Lower leg skin (tissue), 4 donors: Measurements from ENCODE around the gene MUC6. TPM values are rescaled to one million over a fixed set of nuclear protein-coding genes. Genes with fewer than 3 reads are reported as not detected.

ENCODE experiments used
- DNase-seq, 2 donors: peaks; one replicate each; pipeline ENCODE4 v3.0.0-alpha.2; 2019; ENCODE audit warnings: low spot score in 2 of 2
- H3K4me3 ChIP-seq: fragments of 200-600 bp; sonication (generic); 2 replicates; pipeline ENCODE4 v1.5.1; 2017; ENCODE audit warnings: mild to moderate bottlenecking, low read depth; ENCODE audit not compliant: poor library complexity, severe bottlenecking
- POLR2A ChIP-seq, 2 donors: fragments of 450-650 bp; IDR thresholded peaks; one replicate each; pipeline ENCODE4 v1.6.1; 2016 to 2017; ENCODE audit warnings: antibody characterized with exemption in 2 of 2, mild to moderate bottlenecking in 1 of 2, moderate library complexity in 1 of 2
- WGBS, 2 donors: methylation state at CpG; one replicate each; pipeline ENCODE4 v1.1.5; 2018; 5-methylcytosine and 5-hydroxymethylcytosine counted together
- intact Hi-C: fragments of 100-400 bp; cut with DNase I; formaldehyde crosslinking; loops from one replicate; pipeline ENCODE4 v1.15.0; 2023; ENCODE audit warnings: low total_unique reads
- total RNA-seq, 4 donors: library from RNA; depleted of rRNA; stranded (reverse); fragments of >200 nt; gene quantifications; one replicate each; pipeline ENCODE4 v1.1.0, GENCODE V29; 2016
- TF ChIP-seq, protein P1 (sequence below), 3 donors: fragments of 450-650 bp; IDR thresholded peaks; one replicate each; pipeline ENCODE4 v1.5.1; 2016; ENCODE audit warnings: antibody characterized with exemption in 3 of 3, mild to moderate bottlenecking in 3 of 3, moderate library complexity in 2 of 3

The MUC6 gene
- total RNA-seq, 4 donors from 2014 or later, result not detected

DNA sequence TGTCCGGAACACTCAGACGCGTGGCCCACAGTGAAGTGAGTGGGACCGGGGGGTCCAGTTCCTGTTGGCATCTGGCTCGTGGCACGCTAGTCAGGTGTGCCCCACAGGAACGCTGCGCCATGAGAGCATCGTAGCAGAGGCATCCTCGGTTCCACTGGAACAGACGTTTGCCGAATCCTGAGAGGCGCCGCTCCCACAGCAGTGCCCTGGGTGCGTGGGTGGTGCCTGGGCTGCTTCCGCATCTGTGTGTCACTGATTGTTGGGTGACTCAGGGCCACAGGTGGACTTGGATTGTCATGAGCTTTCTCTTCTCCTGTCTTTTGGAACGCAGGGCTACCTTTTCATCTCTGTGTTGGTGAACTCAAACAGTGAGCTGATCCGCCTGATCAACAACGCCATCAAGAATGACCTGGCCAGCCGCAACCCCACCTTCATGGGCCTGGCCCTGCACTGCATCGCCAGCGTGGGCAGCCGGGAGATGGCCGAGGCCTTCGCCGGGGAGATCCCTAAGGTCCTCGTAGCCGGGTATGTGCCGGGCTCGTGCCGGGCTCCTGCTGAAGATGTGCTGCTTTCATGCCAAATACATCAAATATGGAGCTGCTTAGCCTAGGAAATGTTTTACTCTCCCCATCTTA lies 64.7 kb downstream of the MUC6 start:
- intact Hi-C loops, result no loop called here
- no peak for DNase-seq
- no peak overlapping the region for H3K4me3 ChIP-seq
- TF ChIP-seq, protein P1, sequence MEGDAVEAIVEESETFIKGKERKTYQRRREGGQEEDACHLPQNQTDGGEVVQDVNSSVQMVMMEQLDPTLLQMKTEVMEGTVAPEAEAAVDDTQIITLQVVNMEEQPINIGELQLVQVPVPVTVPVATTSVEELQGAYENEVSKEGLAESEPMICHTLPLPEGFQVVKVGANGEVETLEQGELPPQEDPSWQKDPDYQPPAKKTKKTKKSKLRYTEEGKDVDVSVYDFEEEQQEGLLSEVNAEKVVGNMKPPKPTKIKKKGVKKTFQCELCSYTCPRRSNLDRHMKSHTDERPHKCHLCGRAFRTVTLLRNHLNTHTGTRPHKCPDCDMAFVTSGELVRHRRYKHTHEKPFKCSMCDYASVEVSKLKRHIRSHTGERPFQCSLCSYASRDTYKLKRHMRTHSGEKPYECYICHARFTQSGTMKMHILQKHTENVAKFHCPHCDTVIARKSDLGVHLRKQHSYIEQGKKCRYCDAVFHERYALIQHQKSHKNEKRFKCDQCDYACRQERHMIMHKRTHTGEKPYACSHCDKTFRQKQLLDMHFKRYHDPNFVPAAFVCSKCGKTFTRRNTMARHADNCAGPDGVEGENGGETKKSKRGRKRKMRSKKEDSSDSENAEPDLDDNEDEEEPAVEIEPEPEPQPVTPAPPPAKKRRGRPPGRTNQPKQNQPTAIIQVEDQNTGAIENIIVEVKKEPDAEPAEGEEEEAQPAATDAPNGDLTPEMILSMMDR (IDR thresholded peaks at IDR 0.05), result no peak
- TF ChIP-seq POLR2A (IDR thresholded peaks at IDR 0.05), result no peak
- 92 to 94% methylated on average over 31 of the region's 31 CpGs for WGBS, 2 donors

DNA sequence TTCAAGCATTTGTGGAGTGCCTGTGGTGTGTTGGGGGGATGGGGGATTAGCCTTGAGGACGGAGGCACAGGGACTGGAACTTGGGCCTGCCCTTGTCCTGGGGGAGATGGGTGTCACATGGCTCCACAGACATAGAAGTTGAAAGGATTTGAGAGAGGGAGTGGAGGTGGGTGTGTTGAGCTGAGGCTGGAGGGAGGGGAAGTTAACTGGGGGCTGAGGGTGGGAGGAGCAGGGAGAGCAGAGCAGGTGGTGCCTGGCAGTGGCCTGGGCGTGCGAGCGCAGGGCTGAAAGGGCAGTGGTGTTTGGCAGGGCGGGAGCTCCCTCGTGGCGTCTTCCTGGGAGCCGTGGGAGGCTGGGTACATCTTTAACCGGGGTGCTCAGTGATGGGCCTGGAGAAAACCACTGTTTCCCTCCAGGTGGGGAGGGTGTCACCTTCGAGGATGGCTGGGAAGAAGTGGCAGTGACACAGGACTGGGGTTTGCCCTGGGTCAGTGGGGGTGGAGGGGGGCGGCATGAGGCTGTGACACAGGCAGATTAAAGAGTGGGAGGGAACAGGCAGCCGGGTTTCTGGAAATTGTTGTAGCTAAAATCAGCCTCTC lies 65.3 kb downstream of the MUC6 start:
- H3K4me3 ChIP-seq, result no peak overlapping the region
- WGBS, 2 donors, result 79 to 86% methylated on average over 12 of the region's 12 CpGs
- intact Hi-C loops, result no loop called here
- no peak for TF ChIP-seq POLR2A (IDR thresholded peaks at IDR 0.05)
- TF ChIP-seq, protein P1 (IDR thresholded peaks at IDR 0.05), result no peak
- DNase-seq, result no peak

DNA sequence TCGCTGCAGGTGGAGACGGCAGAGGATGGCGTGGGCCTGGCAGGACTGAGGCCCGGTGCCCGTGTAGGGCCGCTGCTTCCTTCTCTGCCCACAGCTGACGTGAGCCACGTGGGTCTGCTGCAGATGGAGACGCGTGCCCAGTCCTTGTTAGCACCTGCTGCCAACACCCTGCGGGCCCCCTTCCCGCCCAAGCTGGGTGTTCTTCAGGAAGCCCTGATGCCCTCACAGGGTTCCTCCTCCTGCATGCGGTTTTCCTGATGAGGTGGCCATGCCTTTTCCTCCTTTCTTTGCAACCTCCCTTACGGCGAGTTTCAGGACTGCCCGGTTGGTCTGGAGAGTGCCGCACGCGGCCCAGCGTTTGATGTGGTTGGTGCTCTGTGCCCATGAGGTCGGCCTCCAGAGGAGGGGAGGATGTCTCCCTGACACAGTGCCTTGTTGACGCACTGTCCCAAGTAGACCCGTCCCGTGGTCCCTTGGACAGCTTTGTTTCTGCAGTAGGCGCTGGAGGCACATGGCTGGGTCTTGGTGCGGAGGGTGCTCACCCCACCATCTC lies 66.1 kb downstream of the MUC6 start:
- intact Hi-C loops, result no loop called here
- DNase-seq, result no peak
- H3K4me3 ChIP-seq, result no peak overlapping the region
- WGBS, 2 donors, result 84 to 87% methylated on average over 26 of the region's 26 CpGs
- TF ChIP-seq, protein P1 (IDR thresholded peaks at IDR 0.05), result no peak
- TF ChIP-seq POLR2A (IDR thresholded peaks at IDR 0.05), result no peak

DNA sequence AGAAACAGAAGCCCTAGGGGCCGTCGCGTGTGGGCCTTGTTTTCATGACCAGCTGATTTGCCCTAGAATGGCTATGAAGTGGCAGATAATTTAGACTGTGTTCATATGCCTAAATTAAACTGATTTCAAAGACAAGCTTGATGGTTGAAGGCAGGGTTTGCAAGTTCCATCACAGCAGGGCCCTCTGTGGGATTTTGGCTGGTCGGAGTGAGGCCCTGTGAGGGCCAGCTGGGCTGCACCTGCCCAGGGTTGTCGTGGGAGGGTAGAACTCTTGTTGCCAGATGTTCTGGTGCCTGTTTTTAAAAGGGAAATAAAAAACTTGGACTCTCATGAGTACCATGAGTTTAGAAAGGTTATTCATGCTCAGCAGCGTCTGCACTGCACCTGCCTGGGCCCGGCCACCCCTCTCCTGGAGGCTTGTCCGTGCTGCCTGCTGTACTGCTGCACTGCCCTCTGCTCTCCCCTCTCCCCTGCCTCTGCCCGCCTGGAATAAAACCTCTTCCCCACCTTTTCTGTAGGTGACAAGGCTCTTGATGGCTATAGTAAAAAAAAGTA lies 66.8 kb downstream of the MUC6 start:
- H3K4me3 ChIP-seq, result no peak overlapping the region
- intact Hi-C loops, result no loop called here
- no peak for TF ChIP-seq POLR2A (IDR thresholded peaks at IDR 0.05)
- TF ChIP-seq, protein P1 (IDR thresholded peaks at IDR 0.05), result no peak
- WGBS, 2 donors, result 86% methylated on average over 9 of the region's 9 CpGs
- DNase-seq, result no peak

DNA sequence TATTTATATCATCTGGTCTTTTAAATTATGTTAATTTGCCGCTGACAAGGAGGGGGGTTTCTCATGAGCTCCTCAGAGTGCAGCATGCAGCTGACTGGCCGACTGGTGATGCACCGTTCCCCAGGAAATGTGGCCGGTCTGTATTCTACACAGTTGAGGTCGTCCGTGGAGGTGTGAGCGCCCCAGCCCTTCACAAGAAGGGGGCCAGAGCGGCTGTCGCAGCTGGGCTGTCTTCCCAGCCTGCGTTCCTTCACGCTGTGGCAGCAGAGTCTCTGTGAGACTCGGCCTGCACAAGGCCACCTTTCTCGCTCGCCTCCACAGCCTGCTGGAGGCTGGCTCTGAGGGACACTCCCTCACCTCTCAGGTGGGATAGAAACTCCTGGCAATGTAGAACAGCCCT lies 67.7 kb downstream of the MUC6 start:
- WGBS, 2 donors, result 94 to 96% methylated on average over 14 of the region's 14 CpGs

More for the DNA sequence above, 67.7 kb downstream of the MUC6 start:
- intact Hi-C loops, result no loop called here
- TF ChIP-seq POLR2A (IDR thresholded peaks at IDR 0.05), result no peak
- TF ChIP-seq, protein P1 (IDR thresholded peaks at IDR 0.05), result no peak
- H3K4me3 ChIP-seq, result no peak overlapping the region
- no peak for DNase-seq
